Tibial nerve (tissue), 4 donors: ENCODE results near the gene IQSEC3. TPM values are rescaled to one million over a fixed set of nuclear protein-coding genes. Genes with fewer than 3 reads are reported as not detected.

Source experiments
- DNase-seq, 2 donors: peaks; one replicate each; pipeline ENCODE4 v3.0.0-alpha.2; 2019; ENCODE audit warnings: low spot score in 2 of 2
- H3K27ac ChIP-seq, 4 donors: fragments of 200-600 bp; sonication (generic) in 3 of 4; one replicate each; pipeline ENCODE4 v1.5.1; 2017 to 2019; ENCODE audit warnings: mild to moderate bottlenecking in 1 of 4
- H3K27me3 ChIP-seq, 2 donors: fragments of 200-600 bp; sonication (generic) in 1 of 2; one replicate each; pipeline versions ENCODE4 v1.5.1 to v1.6.0; 2017 to 2019
- H3K36me3 ChIP-seq, 3 donors: fragments of 200-600 bp; sonication (generic); one replicate each; pipeline ENCODE4 v1.5.1; 2018 to 2019
- H3K4me1 ChIP-seq, 4 donors: fragments of 200-600 bp; sonication (generic) in 3 of 4; one replicate each; pipeline ENCODE4 v1.5.1; 2017 to 2019
- H3K4me3 ChIP-seq, 4 donors: fragments of 200-600 bp; sonication (generic) in 3 of 4; one replicate each; pipeline ENCODE4 v1.5.1; 2017 to 2019; ENCODE audit warnings: mild to moderate bottlenecking in 1 of 4, moderate library complexity in 1 of 4
- H3K9me3 ChIP-seq, 4 donors: fragments of 200-600 bp; sonication (generic) in 3 of 4; one replicate each; pipeline ENCODE4 v1.5.1; 2017 to 2019
- CTCF ChIP-seq, 5 experiments: fragments of 200-600 bp in 3 of 5; fragments of 450-650 bp in 2 of 5; sonication (generic) in 3 of 5; IDR thresholded peaks; one replicate each; pipeline ENCODE4 v1.5.1; 2016 to 2019; ENCODE audit warnings: antibody characterized with exemption in 5 of 5, mild to moderate bottlenecking in 3 of 5, moderate library complexity in 2 of 5
- EP300 ChIP-seq, 2 donors: sonication (generic); formaldehyde crosslinking; IDR thresholded peaks; one replicate each; pipeline ENCODE4 v1.6.1; 2017; ENCODE audit warnings: antibody characterized with exemption in 2 of 2, mild to moderate bottlenecking in 1 of 2
- POLR2A ChIP-seq, 2 donors: fragments of 450-650 bp; IDR thresholded peaks; one replicate each; pipeline ENCODE4 v1.6.1; 2017; ENCODE audit warnings: antibody characterized with exemption in 2 of 2, mild to moderate bottlenecking in 2 of 2, moderate library complexity in 2 of 2
- WGBS, 2 donors: methylation state at CpG; one replicate each; pipeline ENCODE4 v1.1.5; 2018; 5-methylcytosine and 5-hydroxymethylcytosine counted together
- total RNA-seq, 4 donors: library from RNA; depleted of rRNA; stranded (reverse); fragments of >200 nt; gene quantifications; one replicate each; pipeline ENCODE4 v1.1.0, GENCODE V29; 2016

IQSEC3 gene
- total RNA-seq, 4 donors from 2014 or later: 0.84 to 6.5 (median 1.6) TPM

- H3K4me1 ChIP-seq: no peaks in the 10 kb centered on the region
- DNase-seq: no peak
- H3K4me3 ChIP-seq: no peak overlapping the region
- no peaks in the 10 kb centered on the region for H3K9me3 ChIP-seq
- 85% methylated on average over 11 of the region's 11 CpGs for WGBS, 2 donors
- H3K27me3 ChIP-seq: peaks cover 0 to 4% of the 10 kb centered on the region in 2 donors
- no peaks in the 10 kb centered on the region for H3K36me3 ChIP-seq
- no peak overlapping the region for H3K27ac ChIP-seq
- no peak for TF ChIP-seq CTCF (IDR thresholded peaks at IDR 0.05)
- no peak for TF ChIP-seq EP300 (IDR thresholded peaks at IDR 0.05)
- TF ChIP-seq POLR2A (IDR thresholded peaks at IDR 0.05): no peak
Observed at GRCh38 chr12:121647-122046, 55.1 kb downstream of the IQSEC3 start.

GRCh38 chr12:125075-125474 is 58.5 kb downstream of the IQSEC3 start:
- Histone ChIP-seq H3K27ac (no peak overlapping the region), H3K4me1 (no peaks in the 10 kb centered on the region), H3K36me3 (no peaks in the 10 kb centered on the region), H3K4me3 (no peak overlapping the region), H3K27me3 (peaks cover 0 to 4% of the 10 kb centered on the region in 2 donors), H3K9me3 (no peaks in the 10 kb centered on the region)
- no peak for DNase-seq
- 88 to 94% methylated on average over 6 to 7 of the region's 7 CpGs for WGBS, 2 donors
- TF ChIP-seq EP300 (IDR thresholded peaks at IDR 0.05) (no peak), POLR2A (IDR thresholded peaks at IDR 0.05) (no peak), CTCF (IDR thresholded peaks at IDR 0.05) (no peak)

- no peak overlapping the region for H3K4me3 ChIP-seq
- no peaks in the 10 kb centered on the region for H3K4me1 ChIP-seq
- H3K36me3 ChIP-seq: no peaks in the 10 kb centered on the region
- TF ChIP-seq CTCF (IDR thresholded peaks at IDR 0.05) (no peak), EP300 (IDR thresholded peaks at IDR 0.05) (no peak), POLR2A (IDR thresholded peaks at IDR 0.05) (no peak)
- H3K9me3 ChIP-seq: no peaks in the 10 kb centered on the region
- peaks cover 0 to 4% of the 10 kb centered on the region in 2 donors for H3K27me3 ChIP-seq
- no peak for DNase-seq
- H3K27ac ChIP-seq: no peak overlapping the region
- 61 to 88% methylated on average over 6 to 7 of the region's 23 CpGs for WGBS, 2 donors
Observed at GRCh38 chr12:125566-125965, 59.0 kb downstream of the IQSEC3 start.

- TF ChIP-seq POLR2A (IDR thresholded peaks at IDR 0.05) (no peak), EP300 (IDR thresholded peaks at IDR 0.05) (peak in 1 of 2 donors; percentile 17)
- WGBS, 2 donors: 75 to 78% methylated on average over 5 of the region's 5 CpGs
- DNase-seq: peak in 1 of 2 donors; percentile 7
- Histone ChIP-seq H3K9me3 (no peaks in the 10 kb centered on the region), H3K27me3 (peaks cover 0 to 4% of the 10 kb centered on the region in 2 donors), H3K4me1 (no peaks in the 10 kb centered on the region), H3K36me3 (no peaks in the 10 kb centered on the region), H3K4me3 (no peak overlapping the region), H3K27ac (no peak overlapping the region)
Observed at GRCh38 chr12:128079-128478, 61.5 kb downstream of the IQSEC3 start.

GRCh38 chr12:129001-129400 is 62.4 kb downstream of the IQSEC3 start:
- 69 to 78% methylated on average over 10 of the region's 10 CpGs for WGBS, 2 donors
- no peaks in the 10 kb centered on the region for H3K9me3 ChIP-seq
- H3K4me3 ChIP-seq: no peak overlapping the region
- TF ChIP-seq EP300 (IDR thresholded peaks at IDR 0.05): no peak
- no peak for TF ChIP-seq CTCF (IDR thresholded peaks at IDR 0.05)
- no peak for TF ChIP-seq POLR2A (IDR thresholded peaks at IDR 0.05)
- peaks cover 0 to 4% of the 10 kb centered on the region in 2 donors for H3K27me3 ChIP-seq
- H3K4me1 ChIP-seq: no peaks in the 10 kb centered on the region
- H3K27ac ChIP-seq: no peak overlapping the region
- DNase-seq: no peak
- H3K36me3 ChIP-seq: no peaks in the 10 kb centered on the region

GRCh38 chr12:130519-130918 is 64.0 kb downstream of the IQSEC3 start:
- no peaks in the 10 kb centered on the region for H3K9me3 ChIP-seq
- no peak overlapping the region for H3K4me3 ChIP-seq
- peaks cover 0 to 2% of the 10 kb centered on the region in 2 donors for H3K27me3 ChIP-seq
- no peaks in the 10 kb centered on the region for H3K36me3 ChIP-seq
- no peak for DNase-seq
- TF ChIP-seq CTCF (IDR thresholded peaks at IDR 0.05) (no peak), EP300 (IDR thresholded peaks at IDR 0.05) (no peak), POLR2A (IDR thresholded peaks at IDR 0.05) (no peak)
- H3K4me1 ChIP-seq: no peaks in the 10 kb centered on the region
- 84 to 89% methylated on average over 5 of the region's 5 CpGs for WGBS, 2 donors
- H3K27ac ChIP-seq: no peak overlapping the region
